ENCODE measurements around the gene ERC1.

The ERC1 gene

DNA sequence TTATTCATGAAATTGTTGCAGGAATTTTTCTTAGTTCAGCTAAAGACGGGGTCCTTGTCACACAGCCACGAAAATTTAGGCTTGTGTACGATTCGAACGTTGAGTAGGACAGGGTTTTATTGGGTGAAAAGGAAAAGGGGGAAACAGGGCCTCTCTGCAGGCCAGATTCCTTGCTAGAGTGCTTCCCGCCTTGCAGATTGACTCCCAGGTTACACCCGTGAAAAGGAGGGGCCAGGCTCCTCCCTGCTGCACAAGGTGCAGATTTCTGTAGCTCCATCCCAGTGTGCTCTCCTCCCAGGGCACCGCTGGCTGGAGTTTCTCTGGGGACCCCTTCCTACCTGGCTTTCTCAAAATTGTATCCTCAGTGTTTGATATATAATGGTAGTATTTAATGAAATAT lies 221.5 kb downstream of the ERC1 start:
- TF ChIP-seq, protein P1, sequence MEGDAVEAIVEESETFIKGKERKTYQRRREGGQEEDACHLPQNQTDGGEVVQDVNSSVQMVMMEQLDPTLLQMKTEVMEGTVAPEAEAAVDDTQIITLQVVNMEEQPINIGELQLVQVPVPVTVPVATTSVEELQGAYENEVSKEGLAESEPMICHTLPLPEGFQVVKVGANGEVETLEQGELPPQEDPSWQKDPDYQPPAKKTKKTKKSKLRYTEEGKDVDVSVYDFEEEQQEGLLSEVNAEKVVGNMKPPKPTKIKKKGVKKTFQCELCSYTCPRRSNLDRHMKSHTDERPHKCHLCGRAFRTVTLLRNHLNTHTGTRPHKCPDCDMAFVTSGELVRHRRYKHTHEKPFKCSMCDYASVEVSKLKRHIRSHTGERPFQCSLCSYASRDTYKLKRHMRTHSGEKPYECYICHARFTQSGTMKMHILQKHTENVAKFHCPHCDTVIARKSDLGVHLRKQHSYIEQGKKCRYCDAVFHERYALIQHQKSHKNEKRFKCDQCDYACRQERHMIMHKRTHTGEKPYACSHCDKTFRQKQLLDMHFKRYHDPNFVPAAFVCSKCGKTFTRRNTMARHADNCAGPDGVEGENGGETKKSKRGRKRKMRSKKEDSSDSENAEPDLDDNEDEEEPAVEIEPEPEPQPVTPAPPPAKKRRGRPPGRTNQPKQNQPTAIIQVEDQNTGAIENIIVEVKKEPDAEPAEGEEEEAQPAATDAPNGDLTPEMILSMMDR (IDR thresholded peaks at IDR 0.05; ENCODE audit: insufficient read depth, low read depth, low read length, missing control alignments) = no peak
- no peak for DNase-seq (ENCODE audit: low read depth)
- H3K4me3 ChIP-seq (ENCODE audit: low read length) = no peak overlapping the region

DNA sequence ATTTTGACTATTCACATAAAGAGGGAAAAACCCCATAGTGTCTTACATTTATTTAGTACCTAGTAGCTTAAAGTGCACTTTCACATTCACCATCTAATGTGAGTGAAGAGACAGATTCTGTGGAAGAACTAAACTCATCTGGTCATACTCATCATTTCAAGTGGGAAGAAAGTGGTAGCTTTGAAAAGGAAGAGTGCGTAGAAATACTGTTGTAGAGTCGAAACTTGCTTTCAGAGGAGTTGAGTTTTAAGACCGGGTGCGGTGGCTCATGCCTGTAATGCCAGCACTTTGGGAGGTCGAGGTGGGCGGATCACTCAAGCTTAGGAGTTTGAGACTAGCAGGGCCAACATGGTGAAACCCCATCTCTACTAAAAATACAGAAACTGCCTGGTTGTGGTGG lies 222.2 kb downstream of the ERC1 start:
- TF ChIP-seq, protein P1 (IDR thresholded peaks at IDR 0.05; ENCODE audit: insufficient read depth, low read depth, low read length, missing control alignments) = no peak
- DNase-seq (ENCODE audit: low read depth) = no peak

DNA sequence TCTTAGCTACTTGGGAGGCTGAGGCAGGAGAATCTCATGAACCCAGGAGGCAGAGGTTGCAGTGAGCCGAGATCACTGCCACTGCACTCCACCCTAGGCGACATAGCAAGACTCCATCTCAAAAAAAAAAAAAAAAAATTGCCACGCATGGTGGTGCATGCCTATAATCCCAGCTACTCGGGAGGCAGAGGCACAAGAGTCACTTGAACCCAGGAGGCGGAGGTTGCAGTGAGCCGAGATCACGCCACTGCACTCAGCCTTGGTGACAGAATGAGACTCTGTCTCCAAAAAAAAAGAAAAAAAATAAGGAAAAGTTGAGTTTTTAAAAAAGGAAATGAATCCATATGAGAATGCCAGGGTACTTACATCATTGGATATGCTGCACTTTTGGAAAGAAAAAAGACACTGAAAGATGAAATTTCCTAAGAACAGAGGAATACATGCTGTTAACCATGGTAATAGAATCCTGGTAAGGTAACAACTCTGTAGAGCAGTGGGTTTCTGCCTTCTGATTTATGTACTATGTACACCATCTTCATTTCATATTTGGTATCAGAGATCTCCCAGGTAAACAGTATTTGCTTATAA lies 222.7 kb downstream of the ERC1 start:
- DNase-seq (ENCODE audit: low read depth) = no peak

More for the DNA sequence above, 222.2 kb downstream of the ERC1 start:
- H3K4me3 ChIP-seq (ENCODE audit: low read length) = no peak overlapping the region

DNA sequence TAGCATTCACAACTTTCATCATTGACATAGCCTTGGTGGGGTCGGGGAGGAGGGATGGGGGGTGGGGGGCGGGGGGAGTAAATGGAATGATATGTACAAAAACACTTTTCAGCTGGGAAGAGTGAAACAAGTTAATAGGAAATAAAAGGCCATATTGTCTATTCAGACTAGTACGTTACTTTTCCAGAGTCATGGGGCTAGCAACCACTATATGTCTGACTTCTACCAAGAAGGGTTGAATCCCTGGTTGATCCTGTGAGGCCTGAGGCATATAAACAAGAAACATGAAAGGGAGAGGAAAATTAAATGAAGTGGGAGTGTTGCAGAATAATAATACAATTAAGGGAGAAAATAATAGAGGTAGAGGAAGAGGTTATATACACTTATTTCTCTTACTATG lies 225.5 kb downstream of the ERC1 start:
- DNase-seq (ENCODE audit: low read depth) = no peak
- no peak overlapping the region for H3K4me3 ChIP-seq (ENCODE audit: low read length)
- TF ChIP-seq, protein P1 (IDR thresholded peaks at IDR 0.05; ENCODE audit: insufficient read depth, low read depth, low read length, missing control alignments) = no peak

More for the DNA sequence above, 222.7 kb downstream of the ERC1 start:
- H3K4me3 ChIP-seq (ENCODE audit: low read length) = no peak overlapping the region
- TF ChIP-seq, protein P1 (IDR thresholded peaks at IDR 0.05; ENCODE audit: insufficient read depth, low read depth, low read length, missing control alignments) = no peak

DNA sequence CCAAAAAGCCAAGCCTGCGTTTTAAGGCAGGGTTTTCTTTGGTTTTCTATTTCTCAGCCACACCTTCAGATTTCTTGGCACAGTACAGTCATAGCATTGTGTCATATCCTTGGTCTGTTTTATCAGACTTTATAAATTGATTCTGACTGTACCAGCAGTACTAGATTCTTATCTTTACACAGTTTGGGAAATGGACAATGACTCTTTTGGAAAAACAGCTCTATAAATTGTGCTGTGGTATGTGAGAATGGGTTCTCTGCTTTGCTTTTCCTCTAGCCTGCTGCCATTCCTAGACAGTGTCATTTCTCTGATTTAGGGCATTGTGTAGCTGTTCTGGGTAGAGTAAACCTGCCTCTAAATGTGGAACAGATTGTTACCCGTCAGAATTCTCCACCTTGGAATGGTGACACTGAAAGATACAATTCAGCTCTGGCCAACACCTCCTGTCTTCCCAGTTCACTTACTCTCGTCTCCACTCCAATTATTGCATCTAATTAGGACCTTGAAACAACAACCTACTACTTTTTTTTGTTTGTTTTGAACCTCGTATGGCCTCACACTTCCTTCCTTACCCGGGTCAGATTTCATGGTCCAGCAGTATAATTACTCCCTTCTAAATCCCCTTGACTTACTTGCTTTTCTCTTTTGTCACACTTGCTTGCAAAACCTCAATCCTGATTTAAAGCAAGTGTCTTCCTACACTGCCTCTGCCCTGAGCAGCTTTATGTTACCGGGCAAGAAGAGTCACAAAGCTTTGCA lies 226.3 kb downstream of the ERC1 start:
- DNase-seq (ENCODE audit: low read depth) = peak; percentile 84
- TF ChIP-seq, protein P1 (IDR thresholded peaks at IDR 0.05; ENCODE audit: insufficient read depth, low read depth, low read length, missing control alignments) = no peak
- no peak overlapping the region for H3K4me3 ChIP-seq (ENCODE audit: low read length)

DNA sequence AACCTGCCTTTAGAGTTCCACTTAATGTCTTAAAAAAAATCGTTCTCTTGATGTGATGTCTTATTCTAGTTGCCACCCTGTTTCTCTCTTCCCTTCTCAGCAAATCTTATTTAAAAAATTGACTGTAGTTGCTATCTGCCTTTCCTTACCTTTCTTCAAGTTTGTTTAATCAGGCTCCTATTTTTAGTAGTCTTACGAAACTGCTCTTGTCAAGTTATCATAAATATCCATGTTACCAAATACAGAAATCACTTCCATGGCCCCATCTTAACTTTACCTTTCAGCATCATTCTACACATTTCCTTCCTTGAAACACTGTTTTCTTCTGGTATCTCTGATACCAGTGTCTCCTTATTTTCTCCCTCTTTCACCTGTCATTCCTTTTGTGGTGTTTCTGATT lies 227.3 kb downstream of the ERC1 start:
- TF ChIP-seq, protein P1 (IDR thresholded peaks at IDR 0.05; ENCODE audit: insufficient read depth, low read depth, low read length, missing control alignments) = no peak
- no peak for DNase-seq (ENCODE audit: low read depth)
- H3K4me3 ChIP-seq (ENCODE audit: low read length) = no peak overlapping the region
